Ovary (tissue), 3 donors: ENCODE measurements around the gene NLRC5.

Experiments used
- CTCF ChIP-seq, 3 donors: fragments of 450-650 bp in 2 of 3; fragments of 200-600 bp in 1 of 3; IDR thresholded peaks; one replicate each; pipeline versions ENCODE4 v1.5.1 to v1.8.0; 2016 to 2022; ENCODE audit warnings: antibody characterized with exemption in 3 of 3, mild to moderate bottlenecking in 1 of 3
- EP300 ChIP-seq: sonication (generic); formaldehyde crosslinking; IDR thresholded peaks from one replicate; pipeline ENCODE4 v1.6.1; 2017; ENCODE audit warnings: antibody characterized with exemption
- donor health status: DM: no; HTN: no; CAD: no.

GRCh38 chr16:56953006-56953405, 36.4 kb upstream of the NLRC5 start:
- TF ChIP-seq CTCF (IDR thresholded peaks at IDR 0.05) (no peak), EP300 (no peak)
